Lower leg skin (tissue), 3 donors: ENCODE measurements around the gene DEGS2.

Experiments used
- POLR2A ChIP-seq, 2 donors: fragments of 450-650 bp; IDR thresholded peaks; one replicate each; pipeline ENCODE4 v1.6.1; 2016 to 2017; ENCODE audit warnings: antibody characterized with exemption in 2 of 2, mild to moderate bottlenecking in 1 of 2, moderate library complexity in 1 of 2
- TF ChIP-seq, protein P1 (sequence below), 3 donors: fragments of 450-650 bp; IDR thresholded peaks; one replicate each; pipeline ENCODE4 v1.5.1; 2016; ENCODE audit warnings: antibody characterized with exemption in 3 of 3, mild to moderate bottlenecking in 3 of 3, moderate library complexity in 2 of 3

DNA sequence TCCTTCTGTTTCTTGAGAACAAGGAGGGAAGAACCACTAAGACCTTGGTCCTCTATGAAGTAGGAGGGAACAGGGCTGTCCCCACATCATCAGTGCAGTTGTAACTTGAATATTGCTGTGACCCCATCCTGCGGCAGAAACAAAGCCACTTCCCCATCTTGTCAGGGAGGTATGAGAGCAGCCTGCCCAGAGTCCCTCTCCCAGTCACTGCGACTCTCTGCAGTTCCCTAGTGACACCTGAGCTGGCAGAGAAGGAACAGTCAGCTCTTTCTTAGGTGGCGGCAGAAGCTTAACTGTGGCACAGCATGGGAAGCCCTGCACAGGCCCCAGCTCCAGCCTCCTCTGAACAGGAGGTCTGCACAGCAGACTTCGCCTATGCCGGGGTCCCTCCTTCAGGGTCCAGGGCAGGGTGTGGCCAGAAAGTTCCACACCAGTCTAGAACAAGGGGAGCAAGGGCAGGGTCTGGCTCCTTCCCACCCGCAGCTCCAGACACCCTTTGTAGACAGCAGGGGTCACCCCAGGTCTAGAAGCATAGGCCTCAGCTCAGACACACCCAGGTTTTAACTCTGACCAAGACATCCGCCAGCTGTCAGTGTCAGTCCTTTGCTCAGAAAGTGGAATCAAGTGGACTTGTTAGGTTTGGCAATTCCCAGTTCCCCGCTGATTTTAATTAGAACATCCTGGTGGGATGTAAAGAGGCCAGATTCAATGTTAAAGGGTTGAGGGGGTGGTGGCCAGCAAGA lies 36.8 kb downstream of the DEGS2 start:
- TF ChIP-seq, protein P1, sequence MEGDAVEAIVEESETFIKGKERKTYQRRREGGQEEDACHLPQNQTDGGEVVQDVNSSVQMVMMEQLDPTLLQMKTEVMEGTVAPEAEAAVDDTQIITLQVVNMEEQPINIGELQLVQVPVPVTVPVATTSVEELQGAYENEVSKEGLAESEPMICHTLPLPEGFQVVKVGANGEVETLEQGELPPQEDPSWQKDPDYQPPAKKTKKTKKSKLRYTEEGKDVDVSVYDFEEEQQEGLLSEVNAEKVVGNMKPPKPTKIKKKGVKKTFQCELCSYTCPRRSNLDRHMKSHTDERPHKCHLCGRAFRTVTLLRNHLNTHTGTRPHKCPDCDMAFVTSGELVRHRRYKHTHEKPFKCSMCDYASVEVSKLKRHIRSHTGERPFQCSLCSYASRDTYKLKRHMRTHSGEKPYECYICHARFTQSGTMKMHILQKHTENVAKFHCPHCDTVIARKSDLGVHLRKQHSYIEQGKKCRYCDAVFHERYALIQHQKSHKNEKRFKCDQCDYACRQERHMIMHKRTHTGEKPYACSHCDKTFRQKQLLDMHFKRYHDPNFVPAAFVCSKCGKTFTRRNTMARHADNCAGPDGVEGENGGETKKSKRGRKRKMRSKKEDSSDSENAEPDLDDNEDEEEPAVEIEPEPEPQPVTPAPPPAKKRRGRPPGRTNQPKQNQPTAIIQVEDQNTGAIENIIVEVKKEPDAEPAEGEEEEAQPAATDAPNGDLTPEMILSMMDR (IDR thresholded peaks at IDR 0.05): no peak
- no peak for TF ChIP-seq POLR2A (IDR thresholded peaks at IDR 0.05)
